Measurements from ENCODE around the gene SPEM1. TPM values are rescaled to one million over a fixed set of nuclear protein-coding genes. Genes with fewer than 3 reads are reported as not detected.
"Not testable (repeated sequence)": the region's sequence is repeated elsewhere in the genome, so short reads cannot be mapped to it uniquely, and the experiment has no call there.

The SPEM1 gene
- total RNA-seq, 1 experiment from 2014 or later: not detected

DNA sequence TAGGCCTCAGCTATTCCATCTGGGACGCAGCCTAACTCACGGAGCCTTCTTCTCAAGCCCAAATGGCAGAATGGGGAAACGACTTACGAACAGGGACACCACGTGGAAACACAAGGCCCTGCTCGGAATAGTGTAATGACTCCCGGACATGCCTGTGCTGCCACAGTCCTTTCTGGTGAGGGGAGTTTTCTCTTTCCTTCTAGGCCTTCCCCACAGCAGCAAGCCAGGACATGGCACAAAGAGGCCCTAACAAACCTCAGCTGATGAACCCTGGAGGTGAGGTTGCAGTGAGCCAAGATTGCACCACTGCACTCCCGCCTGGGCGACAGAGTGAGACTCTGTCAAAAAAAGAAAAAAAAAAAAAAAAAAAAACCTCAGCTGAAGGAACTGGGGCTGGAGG is 44.0 kb downstream of the SPEM1 start:
- no peak overlapping the region for H3K4me3 ChIP-seq (ENCODE audit: low read length)
- no peaks in the 10 kb centered on the region for H4K20me1 ChIP-seq (ENCODE audit: insufficient read depth, low read depth, low read length)
- no peak overlapping the region for H3K9ac ChIP-seq (ENCODE audit: low read length)
- H3K4me1 ChIP-seq (ENCODE audit: low read length): peaks cover 16% of the 10 kb centered on the region
- no peaks in the 10 kb centered on the region for H3K9me3 ChIP-seq (ENCODE audit: low read length)
- H2AFZ ChIP-seq (ENCODE audit: low read length): no peak overlapping the region
- H3K4me2 ChIP-seq (ENCODE audit: low read depth, low read length, poor library complexity, severe bottlenecking): no peak overlapping the region
- no peak overlapping the region for H3K27ac ChIP-seq (ENCODE audit: low read length)
- no peaks in the 10 kb centered on the region for H3K36me3 ChIP-seq (ENCODE audit: insufficient read depth, low read length)
- no peaks in the 10 kb centered on the region for H3K27me3 ChIP-seq (ENCODE audit: low read length)
- H3K79me2 ChIP-seq (ENCODE audit: low read length): no peaks in the 10 kb centered on the region
- no peak for DNase-seq
- H3K9me2 ChIP-seq (replicated peaks; ENCODE audit: insufficient read depth, low read length): no peaks in the 10 kb centered on the region

GRCh38 chr17:7465597-7466275 is 45.6 kb downstream of the SPEM1 start:
- Histone ChIP-seq H3K9me2 (replicated peaks; ENCODE audit: insufficient read depth, low read length) (no peaks in the 10 kb centered on the region), H3K79me2 (ENCODE audit: low read length) (no peaks in the 10 kb centered on the region), H3K4me3 (ENCODE audit: low read length) (no peak overlapping the region), H3K27me3 (ENCODE audit: low read length) (no peaks in the 10 kb centered on the region), H4K20me1 (ENCODE audit: insufficient read depth, low read depth, low read length) (no peaks in the 10 kb centered on the region), H3K36me3 (ENCODE audit: insufficient read depth, low read length) (no peaks in the 10 kb centered on the region), H3K4me1 (ENCODE audit: low read length) (peaks cover 16% of the 10 kb centered on the region), H3K4me2 (ENCODE audit: low read depth, low read length, poor library complexity, severe bottlenecking) (no peak overlapping the region), H2AFZ (ENCODE audit: low read length) (no peak overlapping the region), H3K9me3 (ENCODE audit: low read length) (no peaks in the 10 kb centered on the region), H3K9ac (ENCODE audit: low read length) (no peak overlapping the region), H3K27ac (ENCODE audit: low read length) (no peak overlapping the region)
- DNase-seq: no peak

- Histone ChIP-seq H3K9me3 (ENCODE audit: low read length) (no peaks in the 10 kb centered on the region), H3K4me2 (ENCODE audit: low read depth, low read length, poor library complexity, severe bottlenecking) (no peak overlapping the region), H4K20me1 (ENCODE audit: insufficient read depth, low read depth, low read length) (no peaks in the 10 kb centered on the region), H3K4me1 (ENCODE audit: low read length) (peaks cover 16% of the 10 kb centered on the region), H3K27ac (ENCODE audit: low read length) (no peak overlapping the region), H3K79me2 (ENCODE audit: low read length) (no peaks in the 10 kb centered on the region), H3K27me3 (ENCODE audit: low read length) (no peaks in the 10 kb centered on the region), H2AFZ (ENCODE audit: low read length) (no peak overlapping the region), H3K9me2 (replicated peaks; ENCODE audit: insufficient read depth, low read length) (no peaks in the 10 kb centered on the region), H3K4me3 (ENCODE audit: low read length) (no peak overlapping the region), H3K36me3 (ENCODE audit: insufficient read depth, low read length) (no peaks in the 10 kb centered on the region), H3K9ac (ENCODE audit: low read length) (no peak overlapping the region)
- DNase-seq: no peak
Measured at GRCh38 chr17:7466318-7466638, 46.2 kb downstream of the SPEM1 start.

GRCh38 chr17:7466639-7467341 is 46.7 kb downstream of the SPEM1 start:
- H3K27me3 ChIP-seq (ENCODE audit: low read length): no peaks in the 10 kb centered on the region
- peak overlapping the region; percentile 37 for H3K4me2 ChIP-seq (ENCODE audit: low read depth, low read length, poor library complexity, severe bottlenecking)
- H4K20me1 ChIP-seq (ENCODE audit: insufficient read depth, low read depth, low read length): no peaks in the 10 kb centered on the region
- no peaks in the 10 kb centered on the region for H3K9me2 ChIP-seq (replicated peaks; ENCODE audit: insufficient read depth, low read length)
- no peaks in the 10 kb centered on the region for H3K79me2 ChIP-seq (ENCODE audit: low read length)
- peaks cover 16% of the 10 kb centered on the region for H3K4me1 ChIP-seq (ENCODE audit: low read length)
- peak overlapping the region; percentile 22; the same call in 1 of the 2 replicates for H3K9ac ChIP-seq (ENCODE audit: low read length)
- H2AFZ ChIP-seq (ENCODE audit: low read length): no peak overlapping the region
- no peak overlapping the region for H3K4me3 ChIP-seq (ENCODE audit: low read length)
- no peaks in the 10 kb centered on the region for H3K36me3 ChIP-seq (ENCODE audit: insufficient read depth, low read length)
- H3K9me3 ChIP-seq (ENCODE audit: low read length): no peaks in the 10 kb centered on the region
- no peak for DNase-seq
- peak overlapping the region; percentile 23; the same call in 1 of the 2 replicates for H3K27ac ChIP-seq (ENCODE audit: low read length)

DNA sequence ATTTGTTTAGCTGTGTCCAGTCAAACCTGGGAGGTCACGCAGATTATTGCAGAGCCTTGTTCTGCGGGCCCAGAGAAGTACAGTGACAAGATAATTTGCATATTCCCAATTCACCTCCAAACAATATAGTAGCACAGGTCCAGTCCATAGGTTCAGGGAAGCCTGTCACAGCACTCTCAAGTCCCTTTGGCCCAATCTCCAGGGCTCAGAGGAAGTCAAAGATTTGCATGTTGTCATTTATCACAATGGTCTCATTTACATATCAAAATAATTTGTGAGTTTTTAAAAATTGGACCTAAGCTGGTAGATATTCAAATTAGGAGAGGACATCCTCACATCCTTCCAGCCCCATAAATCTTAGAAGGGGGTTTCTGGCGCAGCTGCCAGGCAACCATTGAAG is 47.4 kb downstream of the SPEM1 start:
- H3K27me3 ChIP-seq (ENCODE audit: low read length): no peaks in the 10 kb centered on the region
- H3K36me3 ChIP-seq (ENCODE audit: insufficient read depth, low read length): no peaks in the 10 kb centered on the region
- no peaks in the 10 kb centered on the region for H3K9me3 ChIP-seq (ENCODE audit: low read length)
- peak overlapping the region; percentile 37 for H3K4me2 ChIP-seq (ENCODE audit: low read depth, low read length, poor library complexity, severe bottlenecking)
- peaks cover 16% of the 10 kb centered on the region for H3K4me1 ChIP-seq (ENCODE audit: low read length)
- H3K9ac ChIP-seq (ENCODE audit: low read length): peak overlapping the region; percentile 22; the same call in 1 of the 2 replicates
- no peaks in the 10 kb centered on the region for H4K20me1 ChIP-seq (ENCODE audit: insufficient read depth, low read depth, low read length)
- no peak overlapping the region for H2AFZ ChIP-seq (ENCODE audit: low read length)
- no peaks in the 10 kb centered on the region for H3K79me2 ChIP-seq (ENCODE audit: low read length)
- peak; percentile 68 for DNase-seq
- H3K4me3 ChIP-seq (ENCODE audit: low read length): no peak overlapping the region
- H3K27ac ChIP-seq (ENCODE audit: low read length): peak overlapping the region; percentile 23; the same call in 1 of the 2 replicates
- no peaks in the 10 kb centered on the region for H3K9me2 ChIP-seq (replicated peaks; ENCODE audit: insufficient read depth, low read length)

GRCh38 chr17:7468290-7468689 is 48.2 kb downstream of the SPEM1 start:
- Histone ChIP-seq H3K79me2 (ENCODE audit: low read length) (no peaks in the 10 kb centered on the region), H3K9ac (ENCODE audit: low read length) (no peak overlapping the region)

GRCh38 chr17:7468804-7469389 is 48.8 kb downstream of the SPEM1 start:
- Histone ChIP-seq H3K9ac (ENCODE audit: low read length) (no peak overlapping the region), H3K4me2 (ENCODE audit: low read depth, low read length, poor library complexity, severe bottlenecking) (no peak overlapping the region), H3K9me3 (ENCODE audit: low read length) (no peaks in the 10 kb centered on the region), H3K9me2 (replicated peaks; ENCODE audit: insufficient read depth, low read length) (no peaks in the 10 kb centered on the region), H3K4me3 (ENCODE audit: low read length) (no peak overlapping the region), H3K27me3 (ENCODE audit: low read length) (no peaks in the 10 kb centered on the region), H3K36me3 (ENCODE audit: insufficient read depth, low read length) (no peaks in the 10 kb centered on the region), H2AFZ (ENCODE audit: low read length) (no peak overlapping the region), H3K27ac (ENCODE audit: low read length) (no peak overlapping the region), H4K20me1 (ENCODE audit: insufficient read depth, low read depth, low read length) (no peaks in the 10 kb centered on the region), H3K4me1 (ENCODE audit: low read length) (peaks cover 16% of the 10 kb centered on the region), H3K79me2 (ENCODE audit: low read length) (no peaks in the 10 kb centered on the region)
- DNase-seq: no peak

More at GRCh38 chr17:7468290-7468689, 48.2 kb downstream of the SPEM1 start:
- Histone ChIP-seq H3K27me3 (ENCODE audit: low read length) (no peaks in the 10 kb centered on the region), H3K9me2 (replicated peaks; ENCODE audit: insufficient read depth, low read length) (no peaks in the 10 kb centered on the region), H3K27ac (ENCODE audit: low read length) (no peak overlapping the region), H3K4me3 (ENCODE audit: low read length) (no peak overlapping the region), H4K20me1 (ENCODE audit: insufficient read depth, low read depth, low read length) (no peaks in the 10 kb centered on the region), H3K4me2 (ENCODE audit: low read depth, low read length, poor library complexity, severe bottlenecking) (no peak overlapping the region), H3K9me3 (ENCODE audit: low read length) (no peaks in the 10 kb centered on the region), H3K36me3 (ENCODE audit: insufficient read depth, low read length) (no peaks in the 10 kb centered on the region), H3K4me1 (ENCODE audit: low read length) (peaks cover 16% of the 10 kb centered on the region), H2AFZ (ENCODE audit: low read length) (no peak overlapping the region)
- DNase-seq: no peak

DNA sequence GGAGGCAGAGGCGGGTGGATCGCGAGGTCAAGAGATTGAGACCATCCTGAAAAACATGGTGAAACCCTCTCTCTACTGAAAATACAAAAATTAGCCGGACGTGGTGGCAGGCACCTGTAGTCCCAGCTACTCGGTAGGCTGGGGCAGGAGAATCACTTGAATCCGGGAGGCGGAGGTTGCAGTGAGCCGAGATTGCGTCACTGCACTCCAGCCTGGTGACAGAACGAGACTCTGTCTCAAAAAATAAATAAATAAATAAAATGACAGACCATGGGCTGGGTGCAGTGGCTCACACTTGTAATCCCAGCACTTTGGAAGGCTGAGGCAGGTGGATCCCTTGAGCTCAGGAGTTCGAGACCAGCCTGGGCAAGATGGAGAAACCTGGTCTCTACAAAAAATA is 49.7 kb downstream of the SPEM1 start:
- H3K4me3 ChIP-seq (ENCODE audit: low read length); H3K4me2 ChIP-seq (ENCODE audit: low read depth, low read length, poor library complexity, severe bottlenecking); H3K27ac ChIP-seq (ENCODE audit: low read length); H3K79me2 ChIP-seq (ENCODE audit: low read length); H3K36me3 ChIP-seq (ENCODE audit: insufficient read depth, low read length); H3K9me2 ChIP-seq (replicated peaks; ENCODE audit: insufficient read depth, low read length); H2AFZ ChIP-seq (ENCODE audit: low read length); H3K27me3 ChIP-seq (ENCODE audit: low read length); H4K20me1 ChIP-seq (ENCODE audit: insufficient read depth, low read depth, low read length); H3K9me3 ChIP-seq (ENCODE audit: low read length); H3K9ac ChIP-seq (ENCODE audit: low read length); DNase-seq: not testable (repeated sequence)
- H3K4me1 ChIP-seq (ENCODE audit: low read length): peaks cover 16% of the 10 kb centered on the region
